HG02981 (cell line): ENCODE results near the gene ELMO3.

Experiments
- ATAC-seq: cut with Tn5 transposase; IDR thresholded peaks from one replicate; pipeline ENCODE4 v1.9.1; 2021; ENCODE audit warnings: mild to moderate bottlenecking, moderate library complexity; ENCODE audit not compliant: unreplicated experiment

Gene ELMO3

GRCh38 chr16:67196881-67197280 is 2.0 kb upstream of the ELMO3 start:
- no peak for ATAC-seq

- ATAC-seq, result no peak
Observed at GRCh38 chr16:67197704-67198103, 1.2 kb upstream of the ELMO3 start.

- no peak for ATAC-seq
Observed at GRCh38 chr16:67198238-67198734, 645 bp upstream of the ELMO3 start.

- no peak for ATAC-seq
Observed at GRCh38 chr16:67199808-67200198, 872 bp downstream of the ELMO3 start.

DNA sequence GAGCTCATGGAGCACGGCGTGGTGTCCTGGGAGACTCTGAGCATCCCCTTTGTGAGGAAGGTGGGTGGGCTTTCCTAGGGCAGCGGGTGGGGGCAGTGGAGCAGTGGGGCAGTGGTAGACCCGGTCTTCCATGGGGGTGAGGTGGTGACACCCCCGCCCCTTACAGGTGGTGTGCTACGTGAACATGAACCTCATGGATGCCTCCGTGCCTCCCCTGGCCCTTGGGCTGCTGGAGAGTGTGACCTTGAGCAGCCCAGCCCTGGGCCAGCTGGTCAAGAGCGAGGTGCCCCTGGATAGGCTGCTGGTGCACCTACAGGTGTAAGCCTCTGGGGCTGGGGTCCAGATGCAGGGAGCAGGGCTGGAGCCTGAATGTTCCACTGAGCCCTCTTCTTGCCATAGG is 1.6 kb downstream of the ELMO3 start:
- ATAC-seq, result no peak

DNA sequence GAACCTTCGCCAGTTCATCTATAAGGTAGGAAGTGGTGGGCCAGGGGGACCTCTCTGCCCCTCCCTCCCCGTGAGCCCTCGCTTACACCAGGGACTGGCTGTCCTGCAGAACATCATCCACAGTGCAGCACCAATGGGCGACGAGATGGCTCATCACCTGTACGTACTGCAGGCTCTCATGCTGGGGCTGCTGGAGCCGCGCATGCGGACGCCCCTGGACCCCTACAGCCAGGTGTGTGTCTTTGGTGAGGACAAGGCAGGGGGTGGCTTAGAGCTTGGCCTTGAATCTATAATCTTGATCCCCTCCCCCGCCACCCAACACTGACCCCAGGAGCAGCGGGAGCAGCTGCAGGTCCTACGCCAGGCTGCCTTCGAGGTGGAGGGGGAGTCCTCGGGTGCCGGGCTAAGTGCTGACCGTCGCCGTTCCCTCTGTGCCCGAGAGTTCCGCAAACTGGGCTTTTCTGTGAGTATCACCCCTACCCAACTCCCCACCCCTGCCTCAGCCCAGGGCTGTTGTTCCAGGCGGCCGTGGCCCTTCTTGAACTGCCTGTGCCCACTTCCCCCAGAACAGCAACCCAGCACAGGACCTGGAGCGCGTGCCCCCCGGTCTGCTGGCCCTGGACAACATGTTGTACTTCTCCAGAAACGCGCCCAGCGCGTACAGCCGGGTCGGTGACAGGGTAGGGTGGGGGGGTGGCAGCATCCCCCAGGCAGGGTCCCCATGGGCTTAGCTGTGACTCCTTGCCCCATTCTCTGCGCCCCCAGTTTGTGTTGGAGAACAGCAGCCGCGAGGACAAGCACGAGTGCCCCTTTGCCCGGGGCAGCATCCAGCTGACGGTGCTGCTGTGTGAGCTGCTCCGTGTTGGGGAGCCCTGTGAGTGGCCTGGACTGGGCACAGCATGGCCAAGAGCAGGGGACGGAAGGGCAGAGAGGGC is 2.7 kb downstream of the ELMO3 start:
- no peak for ATAC-seq

DNA sequence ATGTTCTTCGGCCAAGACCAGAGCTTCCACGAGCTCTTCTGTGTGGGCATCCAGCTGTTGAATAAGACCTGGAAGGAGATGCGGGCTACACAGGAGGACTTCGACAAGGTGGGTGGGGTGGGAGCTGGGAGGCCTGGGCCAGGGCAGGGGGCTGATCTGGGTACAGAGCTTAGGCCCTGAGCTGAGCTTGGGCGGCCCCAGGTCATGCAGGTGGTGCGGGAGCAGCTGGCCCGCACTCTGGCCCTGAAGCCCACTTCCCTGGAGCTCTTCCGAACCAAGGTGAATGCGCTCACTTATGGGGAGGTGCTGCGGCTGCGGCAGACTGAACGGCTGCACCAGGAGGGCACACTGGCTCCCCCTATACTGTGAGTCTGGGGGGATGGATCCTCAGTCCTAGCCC is 3.5 kb downstream of the ELMO3 start:
- no peak for ATAC-seq

DNA sequence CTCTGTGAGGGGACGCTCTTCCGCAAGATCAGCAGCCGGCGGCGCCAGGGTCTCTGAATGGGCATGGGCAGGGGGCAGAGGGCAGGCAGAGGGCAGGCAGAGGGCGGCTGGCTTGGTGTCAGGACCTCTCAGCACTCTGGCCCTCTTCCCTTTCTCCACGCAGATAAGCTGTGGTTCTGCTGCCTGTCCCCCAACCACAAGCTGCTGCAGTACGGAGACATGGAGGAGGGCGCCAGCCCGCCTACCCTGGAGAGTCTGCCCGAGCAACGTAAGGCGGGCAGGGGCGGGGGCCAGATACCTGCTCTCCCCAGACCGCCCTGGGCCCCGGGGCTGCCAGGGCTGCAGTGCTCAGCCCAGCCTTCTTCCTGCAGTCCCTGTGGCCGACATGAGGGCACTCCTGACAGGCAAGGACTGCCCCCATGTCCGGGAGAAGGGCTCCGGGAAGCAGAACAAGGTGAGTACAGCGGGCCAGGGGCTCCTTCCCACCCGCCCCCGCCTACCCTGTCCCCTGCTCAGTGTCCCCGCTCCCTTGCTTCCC is 4.1 kb downstream of the ELMO3 start:
- ATAC-seq, result no peak

DNA sequence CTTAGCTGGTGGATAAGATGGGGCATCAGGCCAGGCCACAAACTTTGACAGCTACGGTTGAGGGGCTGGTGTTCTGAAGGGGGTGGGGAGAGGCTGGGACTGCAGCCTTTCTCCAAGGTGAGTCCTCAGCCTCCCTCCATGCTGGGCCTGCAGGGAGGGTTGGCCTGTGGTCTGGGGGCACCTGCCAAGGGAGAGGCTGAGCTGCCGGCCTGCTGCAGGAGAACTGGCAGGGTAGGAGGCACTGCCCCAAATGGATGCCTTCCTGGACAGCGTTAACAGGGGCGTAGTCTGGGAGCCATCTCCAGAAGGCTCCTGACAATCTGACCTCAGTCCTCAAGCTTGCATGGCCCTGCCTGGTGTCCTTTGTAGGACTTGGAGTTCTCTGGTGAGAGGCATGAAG is 5.1 kb downstream of the ELMO3 start:
- ATAC-seq, result no peak

GRCh38 chr16:67206129-67206837 is 7.4 kb downstream of the ELMO3 start:
- ATAC-seq, result no peak

GRCh38 chr16:67206838-67207248 is 7.9 kb downstream of the ELMO3 start:
- ATAC-seq, result no peak

GRCh38 chr16:67207249-67208091 is 8.5 kb downstream of the ELMO3 start:
- no peak for ATAC-seq

GRCh38 chr16:67208154-67208896 is 9.4 kb downstream of the ELMO3 start:
- no peak for ATAC-seq

GRCh38 chr16:67209565-67209964 is 10.6 kb downstream of the ELMO3 start:
- ATAC-seq, result no peak

DNA sequence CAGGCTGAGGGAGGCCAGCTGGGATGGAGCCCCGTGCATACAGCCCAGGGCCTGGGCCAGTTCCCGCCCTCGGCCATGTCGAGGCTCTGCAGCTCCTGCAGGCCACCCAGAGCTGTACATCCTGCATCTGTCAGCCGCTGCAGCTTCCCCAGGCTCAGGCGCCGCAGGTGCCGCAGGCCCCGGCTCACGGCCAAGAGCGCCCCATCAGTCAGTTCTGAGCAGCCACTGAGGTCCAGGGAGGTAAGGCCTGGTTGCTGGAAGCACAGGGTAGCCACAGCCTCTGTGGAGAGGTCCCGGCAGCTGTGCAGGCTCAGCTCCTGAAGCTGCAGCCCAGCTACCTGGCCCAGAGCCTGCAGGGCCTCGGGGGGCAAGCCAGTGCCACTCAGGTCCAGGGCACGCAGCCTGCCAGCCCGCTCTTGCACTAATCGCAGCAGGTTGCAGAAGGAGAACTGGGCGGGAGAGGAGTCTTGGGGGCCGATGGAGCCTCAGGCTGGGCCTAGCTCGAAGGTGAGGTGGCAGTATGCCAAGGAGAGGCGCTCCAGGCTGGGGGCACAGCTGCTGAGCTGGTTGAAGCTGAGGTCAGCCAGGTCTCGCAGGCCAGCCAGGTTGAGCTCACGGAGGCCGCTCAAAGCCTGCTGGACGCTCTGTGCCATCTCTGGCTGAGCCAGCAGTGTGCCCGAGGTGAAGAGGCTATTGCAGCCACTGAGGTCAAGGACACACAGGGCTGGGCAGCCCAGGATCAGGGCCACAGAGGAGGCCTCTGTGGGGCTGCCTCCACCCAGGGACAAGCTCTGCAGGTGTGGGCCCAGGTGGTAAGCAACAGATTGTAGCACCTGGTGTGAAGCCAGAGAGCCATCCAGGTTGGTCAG is 11.4 kb downstream of the ELMO3 start:
- ATAC-seq, result no peak

DNA sequence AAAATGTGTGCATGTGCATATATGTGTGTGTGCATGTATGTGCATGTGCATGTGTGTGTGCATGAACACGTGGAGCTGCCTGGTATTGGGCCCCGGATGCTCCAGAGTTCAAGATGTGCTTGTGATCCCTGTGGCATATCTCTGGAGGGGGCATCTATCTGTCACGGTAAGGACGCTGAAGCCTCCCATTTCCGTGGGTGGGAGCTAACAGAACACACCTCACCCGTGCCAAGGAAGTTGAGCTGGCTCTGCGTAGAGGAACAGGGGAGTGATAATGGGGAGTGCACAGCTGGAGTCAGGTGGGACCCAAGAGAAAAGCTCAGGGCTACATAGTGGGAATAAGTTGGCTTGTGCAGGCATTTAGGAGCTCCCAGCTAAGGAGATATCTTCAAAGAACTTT is 12.7 kb downstream of the ELMO3 start:
- no peak for ATAC-seq

- no peak for ATAC-seq
Observed at GRCh38 chr16:67212766-67213165, 13.8 kb downstream of the ELMO3 start.

DNA sequence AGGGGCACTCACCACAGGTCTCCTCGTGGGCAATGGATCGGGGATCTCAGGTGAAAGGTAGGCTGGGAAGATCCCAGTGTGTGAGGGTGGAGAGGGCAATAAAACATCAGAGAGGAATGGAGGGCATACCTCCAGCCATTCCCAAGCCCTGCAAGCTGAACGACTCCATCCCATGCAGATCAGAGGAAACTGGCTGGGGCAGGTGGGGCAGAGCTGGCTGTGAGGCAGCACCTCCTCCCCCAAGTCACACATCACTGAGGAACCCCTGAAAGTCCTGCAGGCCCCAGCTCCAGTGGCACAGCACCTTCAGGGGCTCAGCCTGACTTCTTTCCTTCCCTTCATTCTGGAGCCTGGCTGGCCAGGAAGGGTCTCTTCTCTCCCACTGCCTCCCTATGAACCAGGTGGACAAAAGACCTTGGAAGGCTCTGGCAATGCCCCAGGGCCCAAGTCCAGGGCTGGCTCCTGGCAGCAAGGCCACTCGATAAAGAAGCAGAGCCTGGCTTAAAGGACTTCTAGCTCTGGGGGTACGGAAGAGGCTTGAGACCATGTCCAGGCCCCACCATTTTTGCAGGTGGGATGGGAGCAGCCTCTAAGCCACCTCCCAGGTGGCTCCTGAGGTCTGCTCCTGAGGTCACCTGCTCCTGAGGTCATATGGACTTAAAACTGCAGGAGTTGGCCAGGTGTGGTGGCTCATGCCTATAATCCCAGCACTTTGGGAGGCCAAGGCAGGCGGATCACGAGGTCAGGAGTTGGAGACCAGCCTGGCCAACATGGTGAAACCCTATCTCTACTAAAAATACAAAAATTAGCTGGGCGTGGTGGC is 14.5 kb downstream of the ELMO3 start:
- ATAC-seq, result no peak
